GM03348 (cell line): Measurements from ENCODE around the gene SH3BP2.
A peak's percentile ranks its signal among the peaks of the same experiment; 100 is the strongest.

Source experiments
- DNase-seq: peaks from one replicate; pipeline ENCODE4 v3.0.0; 2012; ENCODE audit warnings: low spot score

The SH3BP2 gene

DNA sequence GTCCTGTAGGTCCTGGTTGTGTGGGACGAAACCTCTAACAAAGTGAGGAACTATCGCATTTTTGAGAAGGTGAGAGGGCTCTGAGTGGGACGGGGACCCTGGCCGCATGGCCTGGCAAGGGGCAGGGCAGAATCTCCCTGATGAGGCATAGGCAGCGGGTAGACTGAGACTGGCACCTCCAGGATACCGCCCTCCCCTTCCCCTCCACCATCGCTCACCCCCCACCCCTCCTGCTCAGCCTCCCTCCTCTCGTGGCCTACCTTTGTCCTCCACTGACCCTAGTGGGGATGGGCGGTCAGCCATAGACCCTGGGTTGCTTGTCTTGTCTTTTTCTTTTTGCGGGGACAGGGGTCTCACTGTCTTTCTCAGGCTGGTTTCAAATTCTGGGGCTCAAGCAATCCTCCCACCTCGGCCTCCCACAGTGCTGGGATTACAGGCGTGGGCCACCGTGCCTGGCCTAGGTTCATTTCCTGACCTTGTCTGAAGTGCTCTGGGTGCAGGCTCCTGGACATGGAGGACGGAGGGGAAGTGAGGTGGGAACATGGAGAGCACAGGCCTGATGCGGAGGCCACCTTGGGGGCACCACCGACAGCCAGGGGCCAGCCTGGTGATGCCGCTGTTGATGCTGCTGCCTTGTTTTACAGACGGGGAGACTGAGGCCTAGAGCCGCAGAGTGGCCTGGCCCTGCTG is 40.2 kb downstream of the SH3BP2 start:
- DNase-seq, result no peak

DNA sequence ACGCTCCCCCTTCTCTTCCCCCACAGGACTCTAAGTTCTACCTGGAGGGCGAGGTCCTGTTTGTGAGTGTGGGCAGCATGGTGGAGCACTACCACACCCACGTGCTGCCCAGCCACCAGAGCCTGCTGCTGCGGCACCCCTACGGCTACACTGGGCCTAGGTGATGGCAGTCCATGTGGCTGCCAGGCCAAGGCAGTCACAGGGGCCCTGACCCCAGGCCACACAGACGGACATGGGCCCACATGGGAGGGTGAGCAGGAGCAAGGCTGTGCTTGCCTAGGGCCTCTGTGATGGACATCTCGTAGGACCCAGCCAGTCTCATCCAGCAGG is 40.8 kb downstream of the SH3BP2 start:
- no peak for DNase-seq

DNA sequence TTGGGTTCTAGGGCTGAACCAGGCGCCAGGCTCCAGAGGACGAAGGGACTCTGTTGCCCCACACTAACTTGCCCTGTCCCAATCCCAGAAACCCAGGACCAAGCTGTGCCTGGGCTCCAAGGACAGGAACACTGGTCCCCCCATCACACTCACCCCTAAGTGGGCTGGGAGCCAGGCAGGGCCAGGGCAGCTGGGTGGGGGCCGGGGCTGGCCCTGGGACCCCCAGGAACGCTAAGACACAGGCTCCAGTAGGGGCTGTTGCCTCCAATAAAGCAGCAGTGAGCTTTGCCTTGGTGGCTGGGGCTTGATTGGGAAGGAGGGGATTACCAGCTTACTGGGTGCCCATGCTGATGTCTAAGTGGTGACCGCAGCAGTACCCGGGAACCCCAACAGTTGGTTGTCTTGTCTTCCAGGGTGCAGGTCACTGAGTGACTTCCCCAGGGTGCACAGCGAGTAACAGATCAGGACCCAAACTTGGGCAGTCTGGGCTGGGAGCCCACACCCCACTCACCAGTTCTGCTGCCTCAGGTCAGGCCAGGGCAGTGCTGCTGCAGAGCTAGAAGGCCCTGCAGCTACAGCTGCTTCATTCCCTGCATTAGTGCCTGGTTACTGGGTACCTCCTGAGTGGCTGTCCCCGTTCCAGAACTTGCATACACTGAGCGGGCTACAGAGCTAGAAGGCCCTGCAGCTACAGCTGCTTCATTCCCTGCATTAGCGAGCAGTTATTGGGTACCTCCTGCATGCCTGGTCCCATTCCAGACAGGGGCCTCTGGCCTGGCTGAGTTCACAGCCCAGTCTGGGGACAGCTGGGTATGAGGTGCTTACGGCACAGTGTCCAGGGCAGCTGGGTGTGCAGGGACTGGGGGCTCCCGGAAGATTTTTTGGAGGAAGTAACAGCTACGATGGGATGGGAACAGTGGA is 41.4 kb downstream of the SH3BP2 start:
- DNase-seq, result no peak

DNA sequence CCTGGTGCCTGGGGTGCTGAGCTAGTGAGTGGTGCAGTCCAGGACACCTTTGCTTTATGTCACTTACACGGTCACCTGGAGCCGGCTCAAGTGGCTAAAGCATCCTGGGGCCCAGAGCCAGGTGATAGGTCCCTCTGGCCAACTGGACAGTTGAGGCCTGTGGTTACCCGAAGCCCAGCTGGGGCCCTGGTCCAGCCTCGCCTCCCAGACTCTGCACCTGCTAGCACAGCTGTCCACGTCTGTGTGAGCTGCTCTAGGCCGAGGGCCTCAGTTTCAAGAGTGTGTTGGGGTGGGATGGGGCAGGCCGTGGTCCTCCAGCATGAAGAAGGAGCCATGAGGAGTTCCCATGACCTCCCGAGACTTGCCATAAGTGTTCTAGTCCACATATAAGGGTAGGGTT is 43.1 kb downstream of the SH3BP2 start:
- no peak for DNase-seq

DNA sequence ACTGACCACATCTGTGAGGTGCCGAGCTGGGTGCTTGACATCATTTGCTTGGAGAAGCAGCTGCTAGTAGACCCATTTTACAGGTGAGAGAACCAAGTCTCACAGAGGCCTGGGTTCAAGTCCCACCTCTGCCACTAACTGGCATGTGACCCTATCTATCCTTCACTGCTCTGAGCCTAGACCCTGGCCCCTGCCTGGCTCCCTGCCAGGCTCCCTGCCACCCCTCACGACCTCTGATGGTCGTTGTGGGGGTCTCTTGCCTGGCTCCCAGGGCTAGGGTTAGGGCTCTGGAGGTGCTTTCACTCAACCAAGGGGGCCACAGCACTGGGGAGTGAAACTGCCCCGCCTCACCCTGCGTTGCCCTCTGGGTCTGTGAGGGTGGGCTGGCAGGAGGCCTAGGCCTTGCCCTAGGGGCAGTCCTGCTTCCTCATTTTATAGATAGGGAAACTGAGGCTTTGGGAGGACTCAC is 43.5 kb downstream of the SH3BP2 start:
- DNase-seq, result no peak

DNA sequence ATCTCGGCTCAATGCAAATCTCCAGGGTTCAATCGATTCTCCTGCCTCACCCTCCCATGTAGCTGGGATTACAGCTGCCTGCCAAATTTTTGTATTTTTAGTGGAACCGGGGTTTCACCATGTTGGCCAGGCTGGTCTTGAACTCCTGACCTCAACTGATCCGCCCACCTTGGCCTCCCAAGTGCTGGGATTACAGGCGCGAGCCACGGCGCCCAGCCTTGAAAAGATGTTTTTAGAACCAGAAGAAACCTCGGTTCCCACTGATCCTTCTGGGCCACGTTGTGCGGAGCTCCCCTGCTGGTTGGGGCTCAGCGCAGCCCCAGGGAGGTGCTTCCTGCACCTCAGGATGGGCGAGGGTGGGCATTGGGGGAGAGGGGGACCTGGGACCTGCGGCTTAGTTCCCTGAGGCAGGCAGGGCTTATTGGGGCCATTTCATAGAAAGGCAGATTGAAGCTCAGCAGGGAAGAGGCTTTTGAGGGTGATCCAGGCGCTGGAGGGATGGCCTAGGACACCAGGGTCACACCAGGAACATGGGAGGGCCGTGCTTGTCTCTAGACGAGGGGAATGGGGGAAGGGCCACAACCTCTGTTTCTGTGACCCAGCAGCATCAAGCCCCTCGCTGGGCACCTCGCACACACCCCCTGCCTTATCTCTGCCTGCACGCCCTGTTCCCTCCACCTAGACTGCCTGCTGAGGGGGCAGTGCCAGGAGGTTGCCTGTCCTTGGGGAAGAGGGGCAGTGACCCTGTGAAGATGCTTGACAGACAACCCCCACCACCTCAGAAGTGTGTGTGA is 44.4 kb downstream of the SH3BP2 start:
- no peak for DNase-seq

DNA sequence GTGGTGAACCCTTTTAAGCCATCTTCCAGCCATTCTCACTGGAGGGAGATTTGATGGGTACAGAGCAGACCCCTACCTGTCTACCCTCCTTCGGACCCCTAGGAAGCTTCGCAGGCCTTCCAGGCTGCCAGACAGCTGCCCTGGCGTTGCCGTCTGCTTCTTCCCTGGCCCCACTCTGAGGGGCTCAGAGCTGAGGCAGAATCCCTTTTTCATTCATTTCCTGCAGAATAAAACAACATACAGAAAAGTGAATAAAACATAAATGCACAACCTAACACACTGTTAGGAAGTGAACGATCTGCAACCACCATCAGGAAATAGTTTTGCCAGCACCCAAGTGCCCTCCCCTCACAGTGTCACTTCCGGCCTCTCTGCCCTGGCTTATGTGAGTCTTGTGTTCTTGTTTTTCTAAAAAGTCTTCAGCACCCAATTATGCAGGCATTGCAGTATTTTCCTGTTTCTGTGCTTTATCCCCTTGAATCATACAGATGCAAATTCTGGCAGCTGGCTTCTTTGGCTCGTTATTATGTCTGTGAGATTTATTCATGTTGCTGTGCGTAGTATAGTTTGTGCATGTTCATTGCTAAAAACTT is 45.1 kb downstream of the SH3BP2 start:
- DNase-seq, result peak; percentile 82

DNA sequence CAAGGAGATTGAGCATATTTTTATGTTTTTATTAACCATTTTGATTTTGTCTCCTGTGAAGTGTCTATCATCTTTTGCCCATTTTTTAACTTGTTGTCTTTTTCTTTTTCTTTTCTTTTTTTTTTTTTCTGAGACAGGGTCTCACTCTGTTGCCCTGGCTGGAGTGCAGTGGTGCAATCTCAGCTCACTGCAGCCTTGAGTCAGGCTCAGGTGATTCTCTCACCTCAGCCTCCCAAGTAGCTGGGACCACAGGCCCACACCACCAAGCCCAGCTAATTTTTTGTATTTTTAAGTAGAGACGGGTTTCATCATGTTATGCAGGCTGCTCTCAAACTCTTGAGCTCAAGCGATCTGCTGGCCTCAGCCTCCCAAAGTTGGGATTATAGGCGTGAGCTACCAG is 46.2 kb downstream of the SH3BP2 start:
- DNase-seq, result no peak

DNA sequence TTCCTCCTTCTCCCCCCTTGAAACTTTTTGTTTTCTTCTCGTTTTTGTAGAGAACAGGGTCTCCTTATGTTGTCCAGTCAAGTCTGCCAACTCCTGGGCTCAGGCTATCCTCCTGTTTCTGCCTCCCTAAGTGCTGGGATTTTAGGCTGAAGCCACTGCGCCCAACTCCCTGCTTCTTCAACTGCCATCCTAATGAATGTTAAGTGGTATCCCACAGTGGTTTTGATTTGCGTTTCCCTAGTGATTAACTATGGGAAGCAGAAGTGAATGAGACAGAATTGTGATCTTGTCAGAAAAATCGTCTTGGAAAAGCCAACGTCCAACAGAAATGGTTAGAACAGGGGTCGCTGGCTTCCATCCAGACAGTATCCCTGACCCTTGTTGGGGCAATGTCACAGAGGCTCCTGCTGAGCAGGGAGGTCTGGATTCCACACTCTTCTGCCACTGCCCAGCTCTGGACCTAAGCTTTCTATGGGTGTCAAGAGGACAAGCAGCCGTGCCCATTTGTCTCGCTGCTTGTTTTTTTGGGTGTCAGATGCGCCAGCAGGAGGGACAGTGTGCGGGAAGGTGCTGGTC is 49.9 kb downstream of the SH3BP2 start:
- no peak for DNase-seq

DNA sequence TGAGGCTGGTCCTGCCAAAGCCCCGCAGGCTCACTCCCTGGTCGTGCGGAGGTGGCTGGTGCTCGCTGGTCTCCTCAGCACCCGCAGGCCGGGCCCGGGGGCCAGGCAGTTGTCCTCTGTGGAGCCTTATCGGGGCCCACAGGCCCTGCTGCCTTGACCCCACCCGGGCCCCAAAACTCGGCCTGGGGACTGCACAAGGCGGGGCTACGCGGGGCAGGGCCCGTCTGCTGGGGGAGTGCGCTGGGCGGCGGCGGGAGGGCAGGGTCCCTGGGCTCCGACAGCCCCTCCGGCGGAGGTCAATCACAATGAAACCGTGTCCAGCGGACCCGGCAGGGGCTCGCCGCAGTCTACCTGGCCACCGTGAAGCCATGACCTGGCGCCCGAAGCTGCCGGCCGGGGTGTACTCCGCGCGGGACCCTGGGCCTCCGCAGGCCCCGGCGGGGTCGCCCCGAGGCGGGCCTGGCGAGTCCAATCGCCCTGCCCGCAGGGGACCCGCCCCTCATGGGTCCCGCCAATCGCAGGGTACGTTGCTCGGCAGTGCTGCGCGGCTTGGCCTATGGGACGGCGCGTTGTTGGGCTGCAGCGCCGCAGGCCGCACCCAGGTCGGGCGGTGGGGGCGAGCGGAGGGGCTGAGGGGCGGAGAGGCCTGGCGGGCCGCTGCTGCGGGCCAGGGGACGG is 50.5 kb downstream of the SH3BP2 start, which contains the start of gene ADD1:
TSS of gene ADD1 (plus strand) at position 582 of the 678 bp plus-strand sequence. CDS start 32,072 bp downstream, outside the sequence.
- DNase-seq, result peak; percentile 100

DNA sequence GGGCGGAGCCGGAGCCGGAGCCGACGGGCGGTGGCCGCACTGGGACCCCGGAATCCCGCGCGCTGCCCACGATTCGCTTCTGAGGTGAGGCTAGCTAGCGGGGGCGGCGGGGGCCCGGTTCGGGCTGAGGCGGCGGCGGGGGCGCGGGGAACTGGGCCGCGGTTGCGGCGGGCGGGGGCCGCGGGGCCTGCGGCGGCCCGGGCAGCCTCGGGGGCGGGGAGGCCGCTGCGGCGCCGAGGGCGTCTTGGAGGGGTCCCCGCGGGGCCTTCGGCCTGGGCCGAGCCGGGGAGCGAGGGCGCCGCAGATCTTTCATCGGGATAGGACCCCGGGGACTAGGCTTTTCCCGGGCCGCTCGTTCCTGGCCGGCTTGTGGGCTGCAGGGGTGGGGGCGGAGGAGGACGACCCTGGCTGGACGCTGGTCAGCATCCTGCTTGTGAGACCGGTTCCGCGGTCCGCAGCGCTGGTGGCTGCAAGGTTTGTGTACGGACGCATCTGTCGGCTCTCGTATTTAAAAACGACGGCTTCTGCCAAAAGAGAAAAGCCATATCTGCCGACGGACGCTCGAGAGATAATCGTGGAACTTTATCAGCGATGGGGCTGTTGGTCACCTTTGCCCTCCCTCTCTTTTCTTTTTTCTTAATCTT is 51.2 kb downstream of the SH3BP2 start:
- no peak for DNase-seq

DNA sequence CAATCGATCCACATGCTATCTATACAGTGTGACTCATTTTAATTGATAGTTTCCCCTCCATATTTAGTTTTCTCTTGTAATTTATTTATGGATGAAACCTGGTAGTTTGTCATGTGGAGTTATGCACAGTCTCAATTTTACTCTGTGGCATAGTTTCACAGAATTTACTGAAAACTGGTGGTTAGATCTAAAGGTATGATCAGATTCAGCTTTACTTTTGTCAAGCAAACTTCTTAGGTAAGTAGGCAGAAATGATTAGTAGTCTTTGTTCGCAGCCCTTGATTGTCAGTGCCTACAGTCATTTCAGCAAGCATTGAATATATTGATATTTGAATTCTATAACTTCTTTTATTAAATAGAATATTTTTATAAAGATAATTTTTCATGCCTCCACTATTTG is 53.3 kb downstream of the SH3BP2 start:
- DNase-seq, result no peak

DNA sequence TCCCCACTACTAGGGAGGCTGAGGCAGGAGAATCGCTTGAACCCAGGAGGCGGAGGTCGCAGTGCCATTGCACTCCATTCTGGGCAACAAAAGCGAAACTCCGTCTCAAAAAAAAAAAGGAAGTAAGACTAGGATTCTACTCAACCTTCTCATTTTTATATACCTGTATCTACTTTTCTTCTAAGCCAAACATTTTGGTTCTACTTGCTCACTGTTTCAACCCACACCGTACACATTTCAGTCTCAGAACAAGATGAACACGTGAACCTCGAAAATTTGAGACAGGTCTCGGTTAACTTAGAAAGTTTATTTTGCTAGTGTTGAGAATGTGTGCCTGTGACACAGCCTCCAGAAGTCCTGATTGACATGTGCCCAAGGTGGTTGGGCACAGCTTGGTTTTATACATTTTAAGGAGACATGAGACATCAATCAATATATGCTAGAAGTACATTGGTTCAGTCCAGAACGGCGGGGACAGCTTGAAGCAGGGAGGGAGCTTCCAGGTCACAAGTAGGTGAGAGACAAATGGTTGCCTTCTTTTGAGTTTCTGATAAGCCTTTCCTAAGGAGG is 54.5 kb downstream of the SH3BP2 start:
- no peak for DNase-seq

DNA sequence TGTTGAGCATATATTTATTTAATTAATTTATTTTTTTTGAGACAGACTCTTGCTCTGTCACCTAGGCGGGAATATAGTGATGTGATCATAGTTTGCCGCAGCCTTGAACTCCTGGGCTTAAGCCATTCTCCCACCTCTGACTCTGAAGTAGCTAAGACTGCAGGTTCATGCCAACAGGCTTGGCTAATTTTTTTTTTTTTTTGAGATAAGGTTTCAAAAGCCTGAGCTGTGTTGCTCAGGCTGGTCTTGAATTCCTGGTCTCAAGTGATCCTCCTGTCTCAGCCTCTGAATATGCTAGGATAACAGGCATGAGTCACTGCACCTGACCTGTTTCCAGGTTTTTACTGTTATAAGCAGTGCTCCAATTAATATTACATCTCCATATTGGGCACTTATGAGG is 55.6 kb downstream of the SH3BP2 start:
- DNase-seq, result no peak

DNA sequence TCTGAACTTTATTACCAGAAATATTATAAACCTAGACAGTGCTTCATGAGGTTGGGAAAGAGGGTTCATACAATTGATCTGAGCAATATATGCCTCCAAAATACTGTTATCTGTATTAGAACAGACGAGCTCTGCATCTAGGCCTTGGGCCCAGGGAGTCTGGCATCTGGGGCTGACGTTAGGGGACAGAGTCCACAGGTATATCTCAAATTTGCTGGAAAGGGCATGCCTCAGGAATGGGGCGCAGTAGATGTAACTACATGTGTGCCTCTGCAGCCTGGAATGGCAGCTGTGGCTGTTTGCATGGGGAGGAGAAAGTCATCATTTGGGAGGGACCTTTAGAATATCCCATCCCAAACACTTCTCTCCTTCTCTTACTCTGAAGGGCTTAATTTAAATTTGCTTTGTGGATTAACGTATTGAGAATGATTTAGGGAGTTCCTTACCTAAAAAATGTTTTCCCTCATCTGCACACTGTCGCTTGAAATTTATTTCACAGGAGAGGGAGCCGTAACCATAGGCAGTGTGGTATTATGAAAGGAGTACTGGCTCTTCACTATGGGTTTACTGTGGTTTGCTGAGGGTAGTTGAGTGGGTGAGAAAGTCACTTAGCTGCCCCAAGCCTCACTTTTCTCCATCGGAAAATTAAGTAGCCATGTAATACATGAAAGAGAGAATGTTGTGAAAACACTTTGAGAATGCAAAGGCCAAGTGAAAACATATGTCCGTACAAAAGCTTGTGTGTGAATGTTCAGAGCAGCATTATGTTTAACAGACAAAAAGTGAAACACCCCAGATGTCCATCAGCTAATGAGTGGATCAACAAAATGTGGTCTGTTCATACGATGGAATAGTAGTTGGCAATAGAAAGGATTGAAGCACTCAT is 56.6 kb downstream of the SH3BP2 start:
- DNase-seq, result no peak

DNA sequence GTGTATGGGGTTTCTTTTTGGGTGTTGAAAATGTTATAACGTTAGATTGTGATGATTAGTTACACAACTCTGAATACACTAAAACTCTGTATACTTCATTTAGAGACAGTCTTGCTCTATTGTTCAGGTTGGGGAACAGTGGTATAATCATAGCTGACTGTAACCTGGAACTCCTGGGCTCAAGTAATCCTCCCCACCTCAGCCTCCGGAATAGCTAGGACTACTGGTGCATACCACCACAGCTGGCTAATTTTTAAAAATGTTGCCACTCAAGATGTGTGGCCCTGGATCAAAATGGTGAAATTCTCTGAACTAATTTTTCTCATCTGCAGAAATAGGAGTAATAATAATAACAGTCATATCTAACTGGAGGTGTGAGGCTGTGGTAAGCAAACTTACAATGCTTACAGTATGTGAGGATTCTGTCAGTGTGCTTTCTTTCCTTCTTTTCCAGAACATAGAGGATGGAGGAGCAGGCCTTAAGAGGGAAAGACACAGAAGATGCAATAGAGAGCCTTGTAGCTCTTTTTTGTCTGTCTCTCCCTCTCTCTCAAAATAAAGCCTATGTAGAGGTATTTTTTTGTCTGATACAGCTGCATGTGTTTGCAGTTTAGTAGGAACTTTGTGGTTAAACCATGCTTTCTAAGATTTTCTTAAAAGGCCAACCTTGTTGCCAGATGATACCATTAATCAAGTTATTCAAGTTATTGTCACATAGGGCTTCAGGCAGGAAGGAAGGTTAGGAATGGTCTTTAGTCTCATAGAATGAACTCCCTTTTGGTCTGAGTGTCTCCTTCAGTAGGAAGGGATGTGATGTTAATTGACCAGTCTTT is 58.3 kb downstream of the SH3BP2 start:
- DNase-seq, result no peak

DNA sequence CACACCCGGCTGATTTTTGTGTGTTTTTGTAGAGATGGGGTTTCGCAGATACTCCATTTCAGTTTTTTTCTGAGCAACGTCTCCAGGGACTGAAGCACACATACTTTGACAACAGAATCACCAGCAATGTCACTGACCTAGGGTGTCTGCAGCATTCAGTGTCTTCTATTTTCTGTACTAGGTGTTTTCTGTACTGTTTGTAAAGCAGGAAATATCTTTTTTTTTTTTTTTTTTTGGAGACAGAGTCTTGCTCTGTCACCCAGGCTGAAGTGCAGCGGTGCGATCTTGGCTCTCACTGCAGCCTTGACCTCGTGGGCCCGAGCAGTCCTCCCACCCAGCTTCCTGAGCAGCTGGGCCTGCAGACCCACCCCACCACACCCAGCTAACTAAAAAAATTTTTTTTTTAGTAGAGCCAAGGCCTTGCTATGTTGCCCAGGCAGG is 59.6 kb downstream of the SH3BP2 start:
- no peak for DNase-seq

DNA sequence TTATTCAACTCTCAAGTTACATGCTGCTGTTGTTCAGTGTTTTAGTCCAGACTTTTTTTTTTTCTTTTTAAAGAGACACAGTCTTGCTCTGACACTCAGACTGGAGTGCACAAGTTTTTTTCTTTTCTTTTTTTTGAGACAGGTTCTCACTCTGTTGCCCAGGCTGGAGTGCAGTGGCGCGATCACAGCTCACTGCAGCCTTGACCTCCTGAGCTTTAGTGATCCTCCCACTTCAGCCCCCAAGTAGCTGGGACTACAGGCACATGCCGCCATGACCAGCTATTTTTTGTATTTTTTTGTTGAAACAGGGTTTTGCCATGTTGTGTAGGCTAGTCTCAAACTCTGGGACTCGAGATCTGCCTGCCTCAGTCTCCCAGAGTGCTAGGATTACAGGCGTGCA is 62.7 kb downstream of the SH3BP2 start:
- DNase-seq, result no peak
